ENCODE results near the gene CLTCL1. TPM values are rescaled to one million over a fixed set of nuclear protein-coding genes. Genes with fewer than 3 reads are reported as not detected.

Gene CLTCL1
- 3.1 and 7.6 TPM in 2 replicates for total RNA-seq

DNA sequence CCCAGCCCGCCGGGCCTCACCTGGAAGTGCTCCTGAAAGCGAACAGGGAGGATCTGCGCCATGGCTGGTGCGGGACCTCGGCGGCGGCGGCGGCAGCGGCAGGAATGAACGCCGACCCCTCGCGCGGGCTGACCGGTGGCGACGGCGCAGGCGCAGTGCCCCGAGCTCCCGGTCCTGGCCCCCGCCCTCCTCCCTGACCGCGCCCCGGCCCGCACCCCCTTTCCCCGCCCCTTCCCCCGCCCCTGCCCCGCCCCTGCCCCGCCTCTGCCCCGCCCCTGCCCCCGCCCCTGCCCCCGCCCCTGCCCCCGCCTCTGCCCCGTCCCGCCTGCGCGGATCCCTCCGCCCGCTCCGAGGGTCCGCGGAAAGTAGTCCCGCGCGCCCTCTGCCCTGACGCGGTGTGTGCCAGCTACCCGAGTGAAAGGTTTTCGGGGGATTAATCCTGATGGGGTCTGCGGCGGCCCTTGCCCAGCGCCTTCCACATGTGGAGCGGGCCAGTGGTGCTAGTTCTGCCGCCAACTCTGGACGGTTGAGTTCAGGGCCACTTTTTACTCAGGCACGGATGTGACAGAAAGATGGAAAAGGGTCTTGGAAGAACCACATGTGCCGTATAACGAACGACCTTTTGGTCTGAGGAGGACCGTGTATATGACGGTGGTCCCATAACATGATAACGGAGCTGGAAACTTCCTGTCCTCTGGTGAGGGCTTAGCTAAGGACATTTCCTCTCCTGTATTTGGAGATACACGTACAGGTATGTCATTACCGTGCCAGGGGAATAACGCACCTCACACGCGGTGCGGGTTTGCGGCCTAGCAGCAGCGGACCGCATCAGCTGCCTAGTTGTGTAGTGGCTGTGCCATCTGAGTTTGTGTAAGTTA is at the start of gene CLTCL1:
Gene CLTCL1, minus strand, starts transcription at position 140 of the 878 bp plus-strand sequence. Its CDS starts 78 bp downstream, at position 62.

GRCh38 chr22:19178657-19179496 is 112.6 kb downstream of the CLTCL1 start, which contains the start of gene SLC25A1:
Gene SLC25A1, minus strand, starts transcription at chr22:19178736. Its CDS starts 63 bp downstream, at chr22:19178673.

GRCh38 chr22:19149991-19150390 is 141.5 kb downstream of the CLTCL1 start, which contains the start of gene GSC2:
Gene GSC2, minus strand, starts transcription at chr22:19150292. Its CDS starts 9 bp downstream, at chr22:19150283.

DNA sequence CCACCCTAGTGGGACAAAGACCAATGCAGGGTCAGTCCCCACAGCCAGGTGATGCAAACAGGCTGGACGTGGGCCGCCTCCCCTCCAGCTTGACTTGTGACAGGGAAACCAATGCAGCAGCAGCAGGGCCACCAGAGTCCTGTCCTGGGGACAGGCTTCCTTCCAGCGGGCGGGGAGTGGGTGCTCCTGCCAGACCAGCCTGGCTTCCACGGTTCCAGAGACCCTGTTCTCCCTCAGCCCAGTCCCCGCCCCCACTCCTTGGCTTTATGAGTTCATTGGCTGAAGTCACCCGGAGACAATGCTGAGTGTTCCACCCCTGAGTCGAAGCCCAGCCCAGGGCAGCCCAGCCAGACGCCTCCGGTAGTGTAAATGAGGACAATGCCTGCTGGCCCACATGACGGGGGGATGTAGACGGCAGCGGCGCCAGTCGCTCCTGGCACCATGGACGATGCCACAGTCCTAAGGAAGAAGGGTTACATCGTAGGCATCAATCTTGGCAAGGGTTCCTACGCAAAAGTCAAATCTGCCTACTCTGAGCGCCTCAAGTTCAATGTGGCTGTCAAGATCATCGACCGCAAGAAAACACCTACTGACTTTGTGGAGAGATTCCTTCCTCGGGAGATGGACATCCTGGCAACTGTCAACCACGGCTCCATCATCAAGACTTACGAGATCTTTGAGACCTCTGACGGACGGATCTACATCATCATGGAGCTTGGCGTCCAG is 160.4 kb downstream of the CLTCL1 start, which contains the start of gene TSSK2:
Gene TSSK2, plus strand, starts transcription at position 350 of the 726 bp plus-strand sequence. Its CDS starts 92 bp downstream, at position 442.

Other genes with a start within 250 kb of the CLTCL1 start
- gene DGCR2, start 169.3 kb downstream of the CLTCL1 start, total RNA-seq: 31.1 and 67.0 TPM in 2 replicates
- gene TSSK2, start 160.4 kb downstream of the CLTCL1 start, total RNA-seq: not detected in 2 replicates
- 5.7 and 9.1 TPM in 2 replicates for gene ESS2, start 147.1 kb downstream of the CLTCL1 start, total RNA-seq
- not detected in 2 replicates for gene GSC2, start 141.4 kb downstream of the CLTCL1 start, total RNA-seq
- gene SLC25A1, start 113.0 kb downstream of the CLTCL1 start, total RNA-seq: 47.1 and 73.9 TPM in 2 replicates
- 14.7 and 28.5 TPM in 2 replicates for gene HIRA, start 140.0 kb upstream of the CLTCL1 start, total RNA-seq
- gene MRPL40, start 140.8 kb upstream of the CLTCL1 start, total RNA-seq: 19.7 and 26.1 TPM in 2 replicates
- 17.5 and 33.3 TPM in 2 replicates for gene C22orf39, start 156.0 kb upstream of the CLTCL1 start, total RNA-seq
- gene UFD1, start 187.5 kb upstream of the CLTCL1 start, total RNA-seq: 99.4 and 116 TPM in 2 replicates
- 28.6 and 29.6 TPM in 2 replicates for gene CDC45, start 188.2 kb upstream of the CLTCL1 start, total RNA-seq
- gene CLDN5, start 232.7 kb upstream of the CLTCL1 start, total RNA-seq: 578 and 926 TPM in 2 replicates

Measured in bladder microvascular endothelial cell (primary cell).